WTC11 (cell line): ENCODE measurements around the gene CAMK2G. TPM values are rescaled to one million over a fixed set of nuclear protein-coding genes. Genes with fewer than 3 reads are reported as not detected.

Source experiments
- ATAC-seq: fragments of 200-7000 bp; cut with Tn5 transposase; 2 replicates; pipeline ENCODE4 v1.10.0; 2021; ENCODE audit warnings: mild to moderate bottlenecking, moderate library complexity
- CTCF ChIA-PET: fragments of 300-600 bp; sonication (Branson Sonifier 250); formaldehyde crosslinking; loops from one replicate; lab custom pipeline; 2021; ENCODE audit warnings: antibody characterized with exemption; lab: Charles Lee
- POLR2A ChIA-PET: fragments of 350-600 bp; sonication (Branson Sonifier 250); formaldehyde crosslinking; loops from one replicate; lab custom pipeline; 2021; ENCODE audit warnings: antibody characterized with exemption; lab: Charles Lee
- DNase-seq: peaks from one replicate; pipeline ENCODE4 v3.0.0; 2021; ENCODE audit warnings: low spot score
- H3K27ac Mint-ChIP-seq: 2 replicates; pipeline ENCODE4 v1.8.0; 2021; ENCODE audit warnings: mixed read lengths
- H3K27me3 Mint-ChIP-seq: 2 replicates; pipeline ENCODE4 v1.8.0; 2021; ENCODE audit warnings: low read depth, mild to moderate bottlenecking, moderate library complexity, mixed read lengths
- H3K36me3 Mint-ChIP-seq: 2 replicates; pipeline ENCODE4 v1.8.0; 2021; ENCODE audit warnings: mixed read lengths
- H3K4me1 Mint-ChIP-seq: 2 replicates; pipeline ENCODE4 v1.8.0; 2022; ENCODE audit warnings: mixed read lengths
- H3K4me3 Mint-ChIP-seq: 2 replicates; pipeline ENCODE4 v1.8.0; 2021; ENCODE audit warnings: mild to moderate bottlenecking, moderate library complexity, mixed read lengths
- H3K9me3 Mint-ChIP-seq: 2 replicates; pipeline ENCODE4 v1.8.0; 2021; ENCODE audit warnings: mixed read lengths
- AR ChIP-seq: fragments of 250-450 bp; sonication (Bioruptor Pico); IDR thresholded peaks from 2 replicates; pipeline ENCODE4 v1.9.0; 2021; ENCODE audit warnings: mild to moderate bottlenecking
- ATF1 ChIP-seq: sonication (generic); formaldehyde crosslinking; IDR thresholded peaks from 2 replicates; pipeline ENCODE4 v1.8.1; 2023; ENCODE audit warnings: mild to moderate bottlenecking, moderate library complexity, missing genetic modification reagents
- E2F1 ChIP-seq: sonication (generic); formaldehyde crosslinking; IDR thresholded peaks from 2 replicates; pipeline ENCODE4 v1.8.0; 2022; ENCODE audit warnings: mild to moderate bottlenecking, missing genetic modification reagents
- ESRRA ChIP-seq: sonication (generic); formaldehyde crosslinking; IDR thresholded peaks from 2 replicates; pipeline ENCODE4 v1.8.1; 2022; ENCODE audit warnings: mild to moderate bottlenecking, missing genetic modification reagents, borderline replicate concordance
- FOXP1 ChIP-seq: sonication (generic); formaldehyde crosslinking; IDR thresholded peaks from 2 replicates; pipeline ENCODE4 v1.8.0; 2022; ENCODE audit warnings: missing genetic modification reagents, mild to moderate bottlenecking, moderate library complexity, borderline replicate concordance
- GABPB1 ChIP-seq: sonication (generic); formaldehyde crosslinking; IDR thresholded peaks from 2 replicates; pipeline ENCODE4 v1.8.1; 2023; ENCODE audit warnings: mild to moderate bottlenecking, missing genetic modification reagents
- HMGA2 ChIP-seq: fragments of 250-450 bp; sonication (Bioruptor Pico); IDR thresholded peaks from 2 replicates; pipeline ENCODE4 v1.4.0; 2021; ENCODE audit warnings: mild to moderate bottlenecking, moderate library complexity
- MAX ChIP-seq: sonication (generic); formaldehyde crosslinking; IDR thresholded peaks from 2 replicates; pipeline ENCODE4 v1.8.0; 2022; ENCODE audit warnings: mild to moderate bottlenecking, missing genetic modification reagents
- NFYB ChIP-seq: sonication (generic); formaldehyde crosslinking; conservative IDR thresholded peaks from 2 replicates; pipeline ENCODE4 v1.8.0; 2022; ENCODE audit warnings: low read depth, missing genetic modification reagents
- PRDM15 ChIP-seq: sonication (generic); formaldehyde crosslinking; IDR thresholded peaks from 2 replicates; pipeline ENCODE4 v1.8.0; 2022; ENCODE audit warnings: missing genetic modification reagents
- PREB ChIP-seq: sonication (generic); formaldehyde crosslinking; IDR thresholded peaks from 2 replicates; pipeline ENCODE4 v1.8.1; 2022; ENCODE audit warnings: mild to moderate bottlenecking, missing genetic modification reagents, moderate library complexity, borderline replicate concordance
- RELA ChIP-seq: sonication (generic); formaldehyde crosslinking; IDR thresholded peaks from 2 replicates; pipeline ENCODE4 v1.8.1; 2022; ENCODE audit warnings: missing genetic modification reagents, mild to moderate bottlenecking, borderline replicate concordance
- RORB ChIP-seq: fragments of 250-450 bp; sonication (Bioruptor Pico); IDR thresholded peaks from 2 replicates; pipeline ENCODE4 v1.9.0; 2021; ENCODE audit warnings: mild to moderate bottlenecking
- SP1 ChIP-seq: sonication (generic); formaldehyde crosslinking; conservative IDR thresholded peaks from 2 replicates; pipeline ENCODE4 v1.8.1; 2022; ENCODE audit warnings: missing genetic modification reagents
- TEAD1 ChIP-seq: sonication (generic); formaldehyde crosslinking; IDR thresholded peaks from 2 replicates; pipeline ENCODE4 v1.8.0; 2022; ENCODE audit warnings: mild to moderate bottlenecking, missing genetic modification reagents
- TP53 ChIP-seq: sonication (generic); formaldehyde crosslinking; IDR thresholded peaks from 2 replicates; pipeline ENCODE4 v1.8.1; 2023; ENCODE audit warnings: mild to moderate bottlenecking, missing genetic modification reagents
- ZNF219 ChIP-seq: sonication (generic); formaldehyde crosslinking; IDR thresholded peaks from 2 replicates; pipeline ENCODE4 v1.8.0; 2023; ENCODE audit warnings: missing genetic modification reagents, mild to moderate bottlenecking, borderline replicate concordance
- ZNF416 ChIP-seq: fragments of 250-450 bp; sonication (Bioruptor Pico); IDR thresholded peaks from 2 replicates; pipeline ENCODE4 v1.9.0; 2021; ENCODE audit warnings: mild to moderate bottlenecking, inconsistent platforms
- ZNF423 ChIP-seq: fragments of 250-450 bp; sonication (Bioruptor Pico); IDR thresholded peaks from 2 replicates; pipeline ENCODE4 v2.1.2; 2022; ENCODE audit warnings: mild to moderate bottlenecking, moderate library complexity
- total RNA-seq: library from RNA; stranded (reverse); gene quantifications from 3 replicates; pipeline ENCODE4 v1.2.3, GENCODE V29; 2021

CAMK2G gene
- total RNA-seq, 1 experiment from 2014 or later = 34.9 TPM

- H3K4me3 Mint-ChIP-seq = no peak overlapping the region
- no peak for TF ChIP-seq RELA (CRISPR knock-in tag)
- TF ChIP-seq GABPB1 (CRISPR knock-in tag) = no peak
- TF ChIP-seq RORB (CRISPR knock-in tag) = no peak
- no peak for TF ChIP-seq FOXP1 (CRISPR knock-in tag)
- TF ChIP-seq HMGA2 (CRISPR knock-in tag) = no peak
- no peak for TF ChIP-seq TEAD1 (CRISPR knock-in tag)
- no peak for TF ChIP-seq PRDM15
- no peak for TF ChIP-seq SP1 (CRISPR knock-in tag)
- no peak for TF ChIP-seq PREB (CRISPR knock-in tag)
- no peak for TF ChIP-seq NFYB (CRISPR knock-in tag)
- TF ChIP-seq ATF1 (CRISPR knock-in tag) = no peak
- TF ChIP-seq ZNF416 = no peak
- no peak for TF ChIP-seq ESRRA (CRISPR knock-in tag)
- TF ChIP-seq AR (CRISPR knock-in tag) = no peak
- TF ChIP-seq ZNF423 (CRISPR knock-in tag) = no peak
- TF ChIP-seq TP53 (CRISPR knock-in tag) = no peak
- no peak for TF ChIP-seq ZNF219 (CRISPR knock-in tag)
- TF ChIP-seq E2F1 (CRISPR knock-in tag) = no peak
- no peak for TF ChIP-seq MAX (CRISPR knock-in tag)
- TF ChIP-seq, all 79 proteins: peak for 0
- Mint-ChIP-seq H3K27ac (no peak overlapping the region), H3K27me3 (no peaks in the 10 kb centered on the region), H3K4me1 (peaks cover 8% of the 10 kb centered on the region), H3K36me3 (peaks cover 29% of the 10 kb centered on the region), H3K9me3 (no peaks in the 10 kb centered on the region)
- ChIA-PET CTCF (no interaction called here), POLR2A (interaction anchor here (0.6 to 1.1 kb wide), 2 partner anchors 18 to 19 kb away, joined by 3 to 9 read pairs; a partner anchor contains a TSS)
- no peak for ATAC-seq
- DNase-seq = no peak
Measured at GRCh38 chr10:73789659-73790055, 84.7 kb downstream of the CAMK2G start.
